GM23338 (cell line): Measurements from ENCODE around the gene PYDC2. TPM values are rescaled to one million over a fixed set of nuclear protein-coding genes. Genes with fewer than 3 reads are reported as not detected.

Source experiments
- ATAC-seq: fragments of 200-7000 bp; cut with Tn5 transposase; 3 replicates; pipeline ENCODE4 v1.9.1; 2020
- DNase-seq: peaks from one replicate; pipeline ENCODE4 v3.0.0-alpha.2; 2015; ENCODE audit warnings: low spot score
- H2AFZ ChIP-seq: fragments of 200-600 bp; sonication (generic); 2 replicates; pipeline ENCODE4 v1.8.0; 2016; ENCODE audit warnings: antibody characterized with exemption, mild to moderate bottlenecking, moderate library complexity
- H3F3A ChIP-seq: fragments of 200-600 bp; sonication (generic); replicated peaks from 2 replicates; pipeline ENCODE4 v1.8.0; 2017; ENCODE audit warnings: antibody characterized with exemption, mixed run types, low read depth
- H3K27ac ChIP-seq: fragments of 200-600 bp; sonication (generic); 2 replicates; pipeline ENCODE4 v1.6.1; 2016; ENCODE audit warnings: low read depth
- H3K27me3 ChIP-seq: fragments of 200-600 bp; sonication (generic); 2 replicates; pipeline ENCODE4 v1.8.0; 2016; ENCODE audit warnings: mild to moderate bottlenecking, mixed run types, moderate library complexity; ENCODE audit not compliant: insufficient read depth
- H3K36me3 ChIP-seq: fragments of 200-600 bp; sonication (generic); 2 replicates; pipeline ENCODE4 v1.8.0; 2016; ENCODE audit warnings: mild to moderate bottlenecking; ENCODE audit not compliant: insufficient read depth
- H3K4me1 ChIP-seq: fragments of 200-600 bp; sonication (generic); 2 replicates; pipeline ENCODE4 v1.8.0; 2016; ENCODE audit warnings: mild to moderate bottlenecking, moderate library complexity; ENCODE audit not compliant: insufficient read depth
- H3K4me2 ChIP-seq: fragments of 200-600 bp; sonication (generic); 2 replicates; pipeline ENCODE4 v1.7.1; 2017; ENCODE audit warnings: mixed run types
- H3K4me3 ChIP-seq: fragments of 200-600 bp; sonication (generic); 2 replicates; pipeline ENCODE4 v1.6.1; 2016; ENCODE audit warnings: mixed run types
- H3K79me2 ChIP-seq: fragments of 200-600 bp; sonication (generic); replicated peaks from 2 replicates; pipeline ENCODE4 v1.8.0; 2017; ENCODE audit warnings: mild to moderate bottlenecking; ENCODE audit not compliant: insufficient read depth
- H3K9me2 ChIP-seq: fragments of 200-600 bp; sonication (generic); 2 replicates; pipeline ENCODE4 v1.8.0; 2017; ENCODE audit not compliant: insufficient read depth
- H4K20me1 ChIP-seq: fragments of 200-600 bp; sonication (generic); replicated peaks from 2 replicates; pipeline ENCODE4 v1.8.0; 2017; ENCODE audit warnings: mild to moderate bottlenecking; ENCODE audit not compliant: insufficient read depth
- H3K27ac Mint-ChIP-seq: 2 replicates; pipeline ENCODE4 v1.8.0; 2020; ENCODE audit warnings: inconsistent platforms, mild to moderate bottlenecking, moderate library complexity, mixed read lengths
- H3K27me3 Mint-ChIP-seq: 3 replicates; pipeline ENCODE4 v1.8.0; 2022; ENCODE audit warnings: low read depth, mild to moderate bottlenecking, moderate library complexity, mixed read lengths, inconsistent platforms; ENCODE audit not compliant: insufficient read depth, poor library complexity
- H3K36me3 Mint-ChIP-seq: 3 replicates; pipeline ENCODE4 v1.8.0; 2021; ENCODE audit warnings: low read depth, mild to moderate bottlenecking, inconsistent platforms, moderate library complexity, mixed read lengths
- H3K4me1 Mint-ChIP-seq: 3 replicates; pipeline ENCODE4 v1.8.0; 2020; ENCODE audit warnings: mild to moderate bottlenecking, inconsistent platforms, mixed read lengths
- H3K4me3 Mint-ChIP-seq: 3 replicates; pipeline ENCODE4 v1.8.0; 2021; ENCODE audit warnings: moderate library complexity, mild to moderate bottlenecking, inconsistent platforms, mixed read lengths
- H3K9me3 Mint-ChIP-seq: 3 replicates; pipeline ENCODE4 v1.8.0; 2020; ENCODE audit warnings: moderate library complexity, mild to moderate bottlenecking, inconsistent platforms, mixed read lengths
- ETS1 ChIP-seq: IDR thresholded peaks from 2 replicates; pipeline ENCODE4 v1.6.1; 2016; ENCODE audit warnings: antibody characterized with exemption
- EZH2 ChIP-seq: fragments of 200-600 bp; sonication (generic); IDR thresholded peaks from one replicate; pipeline ENCODE4 v1.8.0; 2017; ENCODE audit warnings: antibody characterized with exemption, mild to moderate bottlenecking, low read depth; ENCODE audit not compliant: unreplicated experiment
- EZH2phosphoT487 ChIP-seq: fragments of 200-600 bp; sonication (generic); IDR thresholded peaks from one replicate; pipeline ENCODE4 v1.8.1; 2018; ENCODE audit warnings: antibody characterized with exemption; ENCODE audit not compliant: unreplicated experiment
- JUNB ChIP-seq: IDR thresholded peaks from one replicate; pipeline ENCODE4 v1.6.1; 2016; ENCODE audit warnings: antibody characterized with exemption; ENCODE audit not compliant: unreplicated experiment
- NANOG ChIP-seq: IDR thresholded peaks from 2 replicates; pipeline ENCODE4 v1.6.1; 2016; ENCODE audit warnings: antibody characterized with exemption, borderline replicate concordance
- STAT1 ChIP-seq: IDR thresholded peaks from one replicate; pipeline ENCODE4 v1.6.1; 2016; ENCODE audit warnings: antibody characterized with exemption; ENCODE audit not compliant: unreplicated experiment
- ZNF331 ChIP-seq: fragments of 250-450 bp; sonication (Bioruptor Pico); IDR thresholded peaks from 2 replicates; pipeline ENCODE4 v1.5.0; 2020; ENCODE audit warnings: low read depth, mild to moderate bottlenecking, moderate library complexity
- polyA plus RNA-seq: library from polyadenylated mRNA; unstranded; fragments of >200 nt; fragmentation: Nextera tagmentation; extraction: Ambion mirVana; gene quantifications from 2 replicates; pipeline ENCODE4 v1.2.1, GENCODE V29; 2016
- total RNA-seq: library from RNA; depleted of rRNA; stranded (reverse); fragments of >200 nt; shearing (Covaris generic); gene quantifications from 2 replicates; pipeline ENCODE4 v1.2.3, GENCODE V29; 2014
- TF ChIP-seq, protein P1 (sequence below): IDR thresholded peaks from one replicate; pipeline ENCODE4 v1.6.1; 2018; ENCODE audit warnings: antibody characterized with exemption; ENCODE audit not compliant: unreplicated experiment
- TF ChIP-seq, protein P2 (sequence below): fragments of 250-450 bp; sonication (Bioruptor Pico); IDR thresholded peaks from 2 replicates; pipeline ENCODE4 v1.5.0; 2020; ENCODE audit warnings: mild to moderate bottlenecking, moderate library complexity
- TF ChIP-seq, protein P3 (sequence below), 2 experiments: fragments of 200-600 bp in 1 of 2; sonication (generic) in 1 of 2; conservative IDR thresholded peaks; 2 replicates each; pipeline versions ENCODE4 v1.5.1 to v1.6.1; 2016 to 2017; ENCODE audit warnings: antibody characterized with exemption in 2 of 2, low read depth in 2 of 2, mild to moderate bottlenecking in 2 of 2, moderate library complexity in 1 of 2

The PYDC2 gene
- total and polyA plus RNA-seq, 2 experiments from 2014 or later = not detected

DNA sequence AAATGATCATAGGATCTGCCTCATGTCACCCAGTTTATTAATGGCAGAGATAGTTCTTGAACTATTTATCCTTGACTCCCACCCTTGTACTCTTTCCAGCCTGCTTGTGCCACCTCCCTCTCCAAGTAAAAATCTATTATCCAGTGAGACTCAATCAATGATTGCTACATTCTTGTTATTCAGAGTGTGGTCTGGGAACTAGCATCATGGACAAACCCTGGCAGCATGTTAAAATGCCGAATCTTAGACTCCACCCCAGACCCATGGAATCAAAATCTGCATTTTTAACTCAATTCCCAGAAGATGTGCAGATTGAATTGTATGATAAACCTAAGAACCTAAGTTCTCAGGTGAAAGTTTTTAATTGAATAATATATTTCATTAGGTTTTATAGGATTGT, 34.7 kb upstream of the PYDC2 start (continued):
- TF ChIP-seq, protein P1, sequence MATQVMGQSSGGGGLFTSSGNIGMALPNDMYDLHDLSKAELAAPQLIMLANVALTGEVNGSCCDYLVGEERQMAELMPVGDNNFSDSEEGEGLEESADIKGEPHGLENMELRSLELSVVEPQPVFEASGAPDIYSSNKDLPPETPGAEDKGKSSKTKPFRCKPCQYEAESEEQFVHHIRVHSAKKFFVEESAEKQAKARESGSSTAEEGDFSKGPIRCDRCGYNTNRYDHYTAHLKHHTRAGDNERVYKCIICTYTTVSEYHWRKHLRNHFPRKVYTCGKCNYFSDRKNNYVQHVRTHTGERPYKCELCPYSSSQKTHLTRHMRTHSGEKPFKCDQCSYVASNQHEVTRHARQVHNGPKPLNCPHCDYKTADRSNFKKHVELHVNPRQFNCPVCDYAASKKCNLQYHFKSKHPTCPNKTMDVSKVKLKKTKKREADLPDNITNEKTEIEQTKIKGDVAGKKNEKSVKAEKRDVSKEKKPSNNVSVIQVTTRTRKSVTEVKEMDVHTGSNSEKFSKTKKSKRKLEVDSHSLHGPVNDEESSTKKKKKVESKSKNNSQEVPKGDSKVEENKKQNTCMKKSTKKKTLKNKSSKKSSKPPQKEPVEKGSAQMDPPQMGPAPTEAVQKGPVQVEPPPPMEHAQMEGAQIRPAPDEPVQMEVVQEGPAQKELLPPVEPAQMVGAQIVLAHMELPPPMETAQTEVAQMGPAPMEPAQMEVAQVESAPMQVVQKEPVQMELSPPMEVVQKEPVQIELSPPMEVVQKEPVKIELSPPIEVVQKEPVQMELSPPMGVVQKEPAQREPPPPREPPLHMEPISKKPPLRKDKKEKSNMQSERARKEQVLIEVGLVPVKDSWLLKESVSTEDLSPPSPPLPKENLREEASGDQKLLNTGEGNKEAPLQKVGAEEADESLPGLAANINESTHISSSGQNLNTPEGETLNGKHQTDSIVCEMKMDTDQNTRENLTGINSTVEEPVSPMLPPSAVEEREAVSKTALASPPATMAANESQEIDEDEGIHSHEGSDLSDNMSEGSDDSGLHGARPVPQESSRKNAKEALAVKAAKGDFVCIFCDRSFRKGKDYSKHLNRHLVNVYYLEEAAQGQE = no peak

DNA sequence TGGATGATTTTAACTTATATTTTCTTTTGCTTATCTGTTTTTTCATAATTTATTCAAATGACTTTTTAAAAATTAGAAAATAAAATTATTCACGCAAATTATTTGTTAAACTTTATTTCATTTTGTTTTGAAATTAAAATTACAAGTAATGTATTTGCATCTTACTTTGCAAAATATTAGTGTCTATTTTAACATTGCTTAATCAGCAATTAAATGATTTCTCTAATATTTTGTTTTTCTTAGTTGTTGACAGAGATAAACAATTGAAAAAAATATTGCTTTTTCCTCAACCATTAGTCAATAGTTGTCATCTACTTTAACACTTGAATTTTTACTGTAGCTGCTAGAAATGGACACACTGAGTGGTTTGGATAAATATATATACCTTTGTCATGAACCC, 32.8 kb upstream of the PYDC2 start:
- Histone ChIP-seq H3K9me2 (no peaks in the 10 kb centered on the region), H3K79me2 (no peaks in the 10 kb centered on the region), H3K4me3 (no peak overlapping the region), H2AFZ (no peak overlapping the region), H3K4me1 (no peaks in the 10 kb centered on the region), H3K36me3 (no peaks in the 10 kb centered on the region), H3K27ac (no peak overlapping the region), H4K20me1 (no peaks in the 10 kb centered on the region), H3F3A (no peaks in the 10 kb centered on the region), H3K4me2 (no peak overlapping the region), H3K27me3 (no peaks in the 10 kb centered on the region)
- H3K27me3 Mint-ChIP-seq = no peaks in the 10 kb centered on the region
- ATAC-seq = no peak
- no peaks in the 10 kb centered on the region for H3K36me3 Mint-ChIP-seq
- no peaks in the 10 kb centered on the region for H3K9me3 Mint-ChIP-seq
- no peaks in the 10 kb centered on the region for H3K4me1 Mint-ChIP-seq
- no peak overlapping the region for H3K27ac Mint-ChIP-seq
- no peak overlapping the region for H3K4me3 Mint-ChIP-seq
- no peak for DNase-seq
- TF ChIP-seq, protein P2, sequence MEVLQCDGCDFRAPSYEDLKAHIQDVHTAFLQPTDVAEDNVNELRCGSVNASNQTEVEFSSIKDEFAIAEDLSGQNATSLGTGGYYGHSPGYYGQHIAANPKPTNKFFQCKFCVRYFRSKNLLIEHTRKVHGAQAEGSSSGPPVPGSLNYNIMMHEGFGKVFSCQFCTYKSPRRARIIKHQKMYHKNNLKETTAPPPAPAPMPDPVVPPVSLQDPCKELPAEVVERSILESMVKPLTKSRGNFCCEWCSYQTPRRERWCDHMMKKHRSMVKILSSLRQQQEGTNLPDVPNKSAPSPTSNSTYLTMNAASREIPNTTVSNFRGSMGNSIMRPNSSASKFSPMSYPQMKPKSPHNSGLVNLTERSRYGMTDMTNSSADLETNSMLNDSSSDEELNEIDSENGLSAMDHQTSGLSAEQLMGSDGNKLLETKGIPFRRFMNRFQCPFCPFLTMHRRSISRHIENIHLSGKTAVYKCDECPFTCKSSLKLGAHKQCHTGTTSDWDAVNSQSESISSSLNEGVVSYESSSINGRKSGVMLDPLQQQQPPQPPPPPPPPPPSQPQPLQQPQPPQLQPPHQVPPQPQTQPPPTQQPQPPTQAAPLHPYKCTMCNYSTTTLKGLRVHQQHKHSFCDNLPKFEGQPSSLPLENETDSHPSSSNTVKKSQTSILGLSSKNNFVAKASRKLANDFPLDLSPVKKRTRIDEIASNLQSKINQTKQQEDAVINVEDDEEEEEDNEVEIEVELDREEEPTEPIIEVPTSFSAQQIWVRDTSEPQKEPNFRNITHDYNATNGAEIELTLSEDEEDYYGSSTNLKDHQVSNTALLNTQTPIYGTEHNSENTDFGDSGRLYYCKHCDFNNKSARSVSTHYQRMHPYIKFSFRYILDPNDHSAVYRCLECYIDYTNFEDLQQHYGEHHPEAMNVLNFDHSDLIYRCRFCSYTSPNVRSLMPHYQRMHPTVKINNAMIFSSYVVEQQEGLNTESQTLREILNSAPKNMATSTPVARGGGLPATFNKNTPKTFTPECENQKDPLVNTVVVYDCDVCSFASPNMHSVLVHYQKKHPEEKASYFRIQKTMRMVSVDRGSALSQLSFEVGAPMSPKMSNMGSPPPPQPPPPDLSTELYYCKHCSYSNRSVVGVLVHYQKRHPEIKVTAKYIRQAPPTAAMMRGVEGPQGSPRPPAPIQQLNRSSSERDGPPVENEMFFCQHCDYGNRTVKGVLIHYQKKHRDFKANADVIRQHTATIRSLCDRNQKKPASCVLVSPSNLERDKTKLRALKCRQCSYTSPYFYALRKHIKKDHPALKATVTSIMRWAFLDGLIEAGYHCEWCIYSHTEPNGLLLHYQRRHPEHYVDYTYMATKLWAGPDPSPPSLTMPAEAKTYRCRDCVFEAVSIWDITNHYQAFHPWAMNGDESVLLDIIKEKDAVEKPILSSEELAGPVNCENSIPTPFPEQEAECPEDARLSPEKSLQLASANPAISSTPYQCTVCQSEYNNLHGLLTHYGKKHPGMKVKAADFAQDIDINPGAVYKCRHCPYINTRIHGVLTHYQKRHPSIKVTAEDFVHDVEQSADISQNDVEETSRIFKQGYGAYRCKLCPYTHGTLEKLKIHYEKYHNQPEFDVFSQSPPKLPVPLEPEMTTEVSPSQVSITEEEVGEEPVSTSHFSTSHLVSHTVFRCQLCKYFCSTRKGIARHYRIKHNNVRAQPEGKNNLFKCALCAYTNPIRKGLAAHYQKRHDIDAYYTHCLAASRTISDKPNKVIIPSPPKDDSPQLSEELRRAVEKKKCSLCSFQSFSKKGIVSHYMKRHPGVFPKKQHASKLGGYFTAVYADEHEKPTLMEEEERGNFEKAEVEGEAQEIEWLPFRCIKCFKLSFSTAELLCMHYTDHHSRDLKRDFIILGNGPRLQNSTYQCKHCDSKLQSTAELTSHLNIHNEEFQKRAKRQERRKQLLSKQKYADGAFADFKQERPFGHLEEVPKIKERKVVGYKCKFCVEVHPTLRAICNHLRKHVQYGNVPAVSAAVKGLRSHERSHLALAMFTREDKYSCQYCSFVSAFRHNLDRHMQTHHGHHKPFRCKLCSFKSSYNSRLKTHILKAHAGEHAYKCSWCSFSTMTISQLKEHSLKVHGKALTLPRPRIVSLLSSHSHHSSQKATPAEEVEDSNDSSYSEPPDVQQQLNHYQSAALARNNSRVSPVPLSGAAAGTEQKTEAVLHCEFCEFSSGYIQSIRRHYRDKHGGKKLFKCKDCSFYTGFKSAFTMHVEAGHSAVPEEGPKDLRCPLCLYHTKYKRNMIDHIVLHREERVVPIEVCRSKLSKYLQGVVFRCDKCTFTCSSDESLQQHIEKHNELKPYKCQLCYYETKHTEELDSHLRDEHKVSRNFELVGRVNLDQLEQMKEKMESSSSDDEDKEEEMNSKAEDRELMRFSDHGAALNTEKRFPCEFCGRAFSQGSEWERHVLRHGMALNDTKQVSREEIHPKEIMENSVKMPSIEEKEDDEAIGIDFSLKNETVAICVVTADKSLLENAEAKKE = no peak
- TF ChIP-seq JUNB = no peak
- TF ChIP-seq STAT1 = no peak
- TF ChIP-seq, protein P3, sequence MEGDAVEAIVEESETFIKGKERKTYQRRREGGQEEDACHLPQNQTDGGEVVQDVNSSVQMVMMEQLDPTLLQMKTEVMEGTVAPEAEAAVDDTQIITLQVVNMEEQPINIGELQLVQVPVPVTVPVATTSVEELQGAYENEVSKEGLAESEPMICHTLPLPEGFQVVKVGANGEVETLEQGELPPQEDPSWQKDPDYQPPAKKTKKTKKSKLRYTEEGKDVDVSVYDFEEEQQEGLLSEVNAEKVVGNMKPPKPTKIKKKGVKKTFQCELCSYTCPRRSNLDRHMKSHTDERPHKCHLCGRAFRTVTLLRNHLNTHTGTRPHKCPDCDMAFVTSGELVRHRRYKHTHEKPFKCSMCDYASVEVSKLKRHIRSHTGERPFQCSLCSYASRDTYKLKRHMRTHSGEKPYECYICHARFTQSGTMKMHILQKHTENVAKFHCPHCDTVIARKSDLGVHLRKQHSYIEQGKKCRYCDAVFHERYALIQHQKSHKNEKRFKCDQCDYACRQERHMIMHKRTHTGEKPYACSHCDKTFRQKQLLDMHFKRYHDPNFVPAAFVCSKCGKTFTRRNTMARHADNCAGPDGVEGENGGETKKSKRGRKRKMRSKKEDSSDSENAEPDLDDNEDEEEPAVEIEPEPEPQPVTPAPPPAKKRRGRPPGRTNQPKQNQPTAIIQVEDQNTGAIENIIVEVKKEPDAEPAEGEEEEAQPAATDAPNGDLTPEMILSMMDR (conservative IDR thresholded peaks at IDR 0.05; ENCODE audit: low read depth in 2 of 2) = no peak
- no peak for TF ChIP-seq EZH2
- no peak for TF ChIP-seq ETS1
- TF ChIP-seq EZH2phosphoT487 = no peak
- TF ChIP-seq ZNF331 = no peak
- no peak for TF ChIP-seq NANOG
